ENCODE results near the gene ZNF689. TPM values are rescaled to one million over a fixed set of nuclear protein-coding genes. Genes with fewer than 3 reads are reported as not detected.

ZNF689 gene
- polyA plus RNA-seq, 1 donor: 14.0 TPM

DNA sequence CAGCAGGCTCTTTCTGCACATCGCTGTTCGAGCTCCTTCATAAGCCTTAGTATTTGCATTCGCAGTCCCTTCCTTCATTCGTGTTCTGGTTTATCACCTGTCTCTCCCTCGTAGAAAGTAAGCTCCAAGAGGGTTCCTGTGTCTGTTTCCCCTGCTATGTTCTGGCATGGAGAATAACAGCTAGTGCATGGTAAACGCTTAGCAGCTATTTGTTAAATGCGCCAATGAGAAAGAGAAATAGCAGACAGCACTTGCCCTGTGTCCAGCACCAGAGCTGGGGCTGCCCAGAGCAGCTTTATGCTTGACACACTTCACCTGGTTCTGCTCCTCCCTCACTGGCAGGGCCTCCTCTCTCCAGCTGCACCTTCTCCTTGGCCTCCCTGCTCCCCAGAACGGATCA, 44.2 kb downstream of the ZNF689 start:
- DNase-seq: no peak

DNA sequence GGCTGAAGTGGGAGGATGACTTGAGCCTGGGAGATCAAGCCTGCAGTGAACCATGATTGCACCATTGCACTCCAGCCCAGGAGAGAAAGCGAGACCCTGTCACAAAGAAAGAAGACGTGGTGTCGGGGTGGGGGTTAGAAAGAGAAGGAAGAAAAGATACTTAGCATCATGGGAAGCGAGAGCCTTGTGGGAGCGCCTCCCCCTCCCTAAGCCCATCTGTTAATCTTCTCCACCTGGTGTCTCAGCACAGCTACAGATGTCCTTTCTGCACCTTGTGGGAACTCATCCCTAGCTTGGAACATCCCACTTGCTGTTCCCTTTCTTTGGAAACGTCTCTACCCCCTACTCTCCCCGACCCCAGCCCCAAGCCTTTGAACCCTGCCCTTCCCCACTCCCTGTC, 44.7 kb downstream of the ZNF689 start:
- DNase-seq: no peak

DNA sequence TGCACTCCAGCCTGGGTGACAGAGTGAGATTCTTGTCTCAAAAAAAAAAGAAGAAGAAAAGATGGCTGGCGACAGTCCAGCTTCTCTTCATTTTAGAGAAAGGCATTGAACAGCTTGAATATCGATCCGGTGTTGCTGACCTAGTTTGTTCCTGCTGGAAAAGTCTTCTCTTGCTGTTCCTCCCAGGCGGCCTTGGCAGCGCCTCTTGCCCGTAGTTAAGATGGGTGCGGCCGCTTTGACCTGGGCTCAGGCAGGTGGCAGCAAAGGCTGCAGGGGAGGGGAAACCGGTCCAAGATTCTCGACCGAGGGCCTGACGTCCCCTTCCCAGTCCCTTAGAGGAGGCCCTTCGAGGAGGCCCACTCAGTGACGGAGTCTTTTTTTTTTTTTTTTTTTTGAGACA, 48.2 kb downstream of the ZNF689 start:
- DNase-seq: no peak

DNA sequence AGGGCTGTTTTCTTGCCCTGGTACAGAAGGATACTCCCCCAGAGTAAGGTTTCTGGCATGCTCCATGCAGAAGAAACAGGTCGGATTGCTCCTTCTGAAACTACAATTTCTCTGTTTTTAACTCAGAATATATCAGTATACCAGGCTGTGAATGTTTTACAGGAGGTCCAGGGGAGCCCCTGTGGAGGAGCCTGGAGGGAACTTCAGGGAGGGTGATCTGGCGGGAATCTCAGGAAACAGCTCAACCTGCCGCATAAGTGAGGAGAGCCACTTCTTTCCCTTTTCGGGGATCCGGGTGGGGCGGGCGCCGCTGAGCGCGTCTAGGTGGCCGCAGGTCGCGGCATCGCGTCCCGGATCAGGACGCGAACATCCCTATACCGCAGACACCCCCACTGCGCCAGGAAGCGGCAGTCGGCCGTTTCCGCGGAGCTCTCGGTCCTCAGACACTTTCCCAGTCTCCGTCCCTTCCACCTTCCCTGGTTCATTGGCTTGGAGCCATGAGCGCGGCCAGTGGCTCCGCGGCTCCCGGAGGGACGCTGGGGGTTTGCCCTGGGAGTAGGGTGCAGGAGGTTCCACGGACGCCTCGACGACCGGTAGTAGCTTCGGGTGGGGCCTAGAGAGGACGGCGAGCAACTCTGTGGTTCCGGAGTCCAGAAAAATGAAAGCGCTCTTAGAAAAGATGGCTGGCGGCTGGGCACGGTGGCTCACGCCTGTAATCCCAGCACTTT, 48.9 kb downstream of the ZNF689 start:
- DNase-seq: no peak

DNA sequence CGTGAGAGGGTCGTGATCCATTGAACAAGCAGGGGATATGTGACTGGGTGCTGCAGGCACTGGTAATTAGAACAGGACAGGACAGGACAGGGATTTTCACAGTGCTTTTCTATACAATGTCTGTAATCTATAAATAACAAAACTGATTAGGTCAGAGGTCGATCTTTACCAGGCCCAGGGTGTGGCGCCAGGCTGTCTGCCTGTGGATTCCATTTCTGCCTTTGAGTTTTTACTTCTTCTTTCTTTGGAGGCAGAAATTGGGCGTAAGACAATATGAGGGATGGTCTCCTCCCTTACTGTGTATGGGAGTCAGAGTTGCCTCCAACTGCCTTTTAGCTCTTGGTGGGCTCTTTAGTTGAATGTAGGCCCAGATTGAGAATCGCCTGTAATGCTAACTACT, 50.5 kb downstream of the ZNF689 start:
- DNase-seq: no peak

DNA sequence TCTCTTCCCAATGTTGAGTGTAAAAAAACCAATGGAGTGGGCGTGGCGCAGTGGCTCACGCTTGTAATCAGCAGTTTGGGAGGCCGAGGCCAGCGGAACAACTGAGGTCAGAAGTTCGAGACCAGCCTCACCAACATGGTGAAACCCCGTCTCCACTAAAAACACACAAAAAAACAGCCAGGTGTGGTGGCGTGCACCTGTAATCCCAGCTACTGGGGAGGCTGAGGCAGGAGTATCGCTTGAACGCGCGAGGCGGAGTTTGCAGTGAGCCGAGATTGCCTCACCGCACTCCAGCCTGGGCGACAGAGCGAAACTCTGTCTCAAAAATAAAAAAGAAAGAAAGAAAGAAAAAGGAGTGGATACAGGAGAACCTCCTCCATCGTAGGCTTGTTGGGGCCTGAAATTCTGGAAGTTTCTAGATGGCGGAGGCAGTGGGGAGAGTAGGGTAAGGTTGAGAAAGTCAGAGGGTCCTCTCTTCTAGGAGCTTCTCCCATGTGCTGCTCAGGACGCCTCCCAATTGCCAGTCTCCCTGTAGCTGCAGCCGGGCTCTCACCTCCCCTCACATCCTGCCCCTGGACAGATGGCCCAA, 51.3 kb downstream of the ZNF689 start:
- DNase-seq: no peak

DNA sequence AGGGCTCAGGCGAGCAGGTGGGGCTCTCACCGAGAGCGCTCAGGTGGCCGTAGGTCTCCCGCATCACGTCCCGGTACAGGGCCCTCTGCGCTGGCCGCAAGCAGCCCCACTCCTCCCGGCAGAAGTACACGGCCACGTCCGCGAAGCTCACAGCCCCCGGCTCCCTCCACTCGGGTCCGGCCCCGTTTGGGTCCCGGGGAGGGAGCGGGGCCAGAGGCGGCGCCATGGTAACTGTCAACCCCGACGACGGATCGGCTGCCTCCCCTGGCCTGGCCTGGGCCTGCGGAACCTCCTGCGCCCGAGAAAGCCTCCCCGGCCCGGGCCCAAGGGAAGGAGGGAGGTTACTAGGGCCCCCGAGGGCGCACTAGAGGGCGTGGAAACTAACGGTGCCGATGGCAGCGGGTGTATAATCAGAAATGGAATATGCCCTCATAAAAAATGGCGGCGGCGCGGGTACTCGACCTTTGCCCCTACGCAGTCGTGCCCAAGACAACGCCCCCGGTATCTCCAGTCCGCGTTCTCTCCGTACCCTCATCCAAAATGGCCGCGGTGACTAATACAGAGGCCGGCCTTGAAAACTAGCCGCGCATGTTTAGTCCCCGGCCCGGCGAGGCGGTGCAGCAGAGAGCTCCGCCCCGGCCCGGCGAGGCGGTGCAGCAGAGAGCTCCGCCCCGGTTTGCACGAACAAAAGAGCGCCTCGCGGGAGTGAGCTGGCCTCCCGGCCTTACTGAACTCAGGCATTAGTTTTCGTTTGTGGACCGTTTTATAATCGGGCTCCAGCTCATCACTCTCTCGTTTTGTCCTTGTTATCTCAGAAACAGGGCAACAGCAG, 52.0 kb downstream of the ZNF689 start, which contains the start of gene ZNF764:
TSS of gene ZNF764 (minus strand) at position 418 of the 832 bp plus-strand sequence. CDS start at position 226, 192 bp downstream.
- peak; percentile 97 for DNase-seq

DNA sequence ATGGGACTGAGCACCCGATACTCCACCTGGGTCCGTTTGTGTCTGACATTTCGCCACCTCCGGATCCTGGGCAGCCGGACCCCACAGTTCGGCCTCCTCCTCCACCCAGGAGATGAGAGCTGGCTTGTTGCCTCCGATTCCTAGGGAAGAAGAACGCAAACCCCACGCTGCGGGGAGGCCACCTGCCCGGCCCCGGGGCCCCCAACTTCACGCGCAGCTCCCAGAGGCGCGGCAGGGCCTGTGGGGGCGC, 52.6 kb downstream of the ZNF689 start:
- no peak for DNase-seq

DNA sequence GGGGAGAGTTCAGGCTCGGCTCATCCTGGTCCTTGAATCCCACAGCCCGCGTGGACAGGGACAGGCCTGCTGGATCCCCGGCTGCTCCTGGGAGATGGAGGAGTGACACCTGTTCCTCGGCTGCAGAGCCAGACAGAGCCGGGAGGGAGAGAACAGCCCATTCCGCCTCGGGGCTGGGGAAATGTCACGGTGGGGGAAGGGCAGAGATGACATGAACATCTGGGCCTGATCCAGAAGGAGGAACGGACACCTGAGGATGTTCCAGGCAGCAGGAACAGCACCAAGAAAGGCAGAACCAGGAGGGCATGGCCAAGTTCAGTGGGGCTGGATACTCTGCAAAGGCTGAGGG, 54.1 kb downstream of the ZNF689 start:
- no peak for DNase-seq

DNA sequence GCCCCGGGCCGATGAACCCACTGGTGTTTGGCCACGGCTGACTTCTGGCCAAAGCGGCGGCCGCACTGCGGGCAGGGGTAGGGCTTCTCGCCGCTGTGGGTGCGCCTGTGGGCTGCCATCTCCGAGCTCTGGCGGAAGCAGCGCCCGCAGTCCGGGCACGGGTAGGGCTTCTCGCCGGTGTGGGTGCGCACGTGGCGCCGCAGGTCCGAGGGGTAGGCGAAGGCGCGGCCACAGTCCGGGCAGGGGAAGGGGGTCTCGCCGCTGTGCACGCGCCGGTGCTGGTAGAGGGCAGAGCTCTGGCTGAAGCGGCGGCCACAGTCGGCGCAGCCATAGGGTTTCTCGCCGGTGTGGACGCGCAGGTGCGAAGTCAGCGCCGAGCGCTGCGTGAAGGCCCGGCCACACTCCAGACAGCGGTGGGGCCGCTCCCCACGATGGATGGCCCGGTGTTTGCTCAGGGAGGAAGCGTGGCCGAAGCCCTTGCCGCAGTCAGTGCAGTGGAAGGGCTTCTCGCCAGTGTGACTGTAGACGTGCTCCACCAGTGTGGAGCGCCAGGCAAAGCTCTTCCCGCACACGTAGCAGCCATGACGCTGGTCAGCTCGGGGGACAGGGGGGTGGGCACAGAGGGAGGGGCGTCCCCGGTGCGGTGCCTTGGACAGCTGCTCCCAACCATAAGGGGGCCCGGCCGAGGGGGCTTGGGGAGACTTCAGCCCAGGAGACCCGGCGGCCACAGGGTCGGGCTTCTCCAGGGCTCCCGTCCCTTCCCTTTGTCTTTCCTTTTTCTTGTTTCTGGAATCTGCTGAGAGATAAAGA, 54.7 kb downstream of the ZNF689 start:
- DNase-seq: no peak

DNA sequence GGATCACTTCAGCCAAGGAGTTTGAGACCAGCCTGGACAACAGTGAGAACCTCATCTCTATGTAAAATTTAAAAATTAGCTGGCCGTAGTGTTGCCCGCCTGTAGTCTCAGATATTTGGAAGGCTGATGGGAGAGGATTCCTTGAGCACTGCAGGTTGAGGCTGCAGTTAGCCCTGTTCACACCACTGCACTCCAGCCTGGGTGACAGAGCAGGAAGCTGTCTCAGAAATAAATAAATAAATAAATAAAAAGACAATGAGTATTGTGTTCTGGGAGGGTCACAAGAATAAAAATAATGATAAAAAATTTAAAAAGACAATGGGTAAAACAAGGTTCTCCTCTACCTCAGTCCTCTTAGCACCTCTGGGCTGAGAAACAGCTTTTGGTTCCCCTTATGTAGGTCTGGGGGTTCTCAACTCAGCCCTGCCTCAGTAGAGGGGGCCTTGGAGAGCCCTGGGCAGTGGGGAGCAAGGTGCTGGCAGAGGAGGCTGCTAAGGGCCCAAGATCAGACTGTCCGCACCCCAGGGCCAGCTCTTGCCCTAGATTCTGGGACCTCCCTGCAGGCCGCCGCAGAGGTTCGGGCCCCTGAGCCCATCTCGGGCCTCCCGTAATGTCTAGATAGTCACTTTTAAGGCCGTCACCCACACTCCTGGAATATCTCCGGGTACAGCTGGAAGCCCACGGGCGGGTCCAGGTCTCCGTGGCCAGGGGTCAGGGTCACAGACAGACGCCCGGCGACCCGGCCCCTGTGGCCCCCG, 55.5 kb downstream of the ZNF689 start:
- no peak for DNase-seq

DNA sequence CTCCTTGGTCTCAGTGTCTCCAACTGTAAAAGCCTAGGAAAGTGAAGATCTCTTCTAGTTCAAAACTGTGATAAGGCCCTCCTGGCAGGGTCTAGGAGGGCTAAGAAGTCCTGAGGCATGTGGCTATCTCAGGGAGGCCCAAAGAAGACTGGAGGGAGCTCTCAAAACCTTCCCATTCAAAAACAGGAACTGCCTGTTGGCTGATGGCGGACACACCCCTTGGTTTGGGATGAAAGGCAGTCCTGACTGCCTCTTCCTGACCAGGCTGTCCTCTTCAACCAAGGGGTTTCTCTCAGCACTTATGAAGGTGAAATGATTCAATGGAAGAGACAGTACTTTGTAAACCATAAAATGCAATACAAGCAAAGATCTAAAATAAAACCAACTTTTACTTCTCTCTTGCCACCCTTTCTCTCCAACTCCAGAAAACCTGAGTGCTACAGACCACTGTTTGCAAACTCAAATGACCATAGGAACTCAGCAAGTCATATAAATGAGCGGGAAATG, 56.7 kb downstream of the ZNF689 start:
- DNase-seq: no peak

DNA sequence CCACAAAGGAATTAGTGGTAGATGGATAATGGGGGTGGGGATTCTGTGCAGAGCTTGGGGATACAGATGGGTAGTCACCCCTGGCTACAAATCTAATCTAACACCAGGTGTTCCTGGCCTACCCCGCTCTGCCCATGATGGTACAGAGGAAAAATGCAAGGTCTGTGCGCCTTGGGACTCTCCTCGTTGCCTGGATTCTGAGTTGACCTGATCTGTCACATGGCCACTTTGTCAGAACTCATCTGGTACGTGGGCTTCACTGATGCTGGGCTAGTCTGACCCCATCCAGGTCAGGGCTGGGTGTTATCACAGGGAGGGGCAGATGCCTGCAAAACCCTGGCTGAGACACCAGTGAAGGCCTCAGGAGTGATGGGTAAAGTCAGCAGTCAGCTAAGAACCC, 57.2 kb downstream of the ZNF689 start:
- DNase-seq: no peak

Other genes with a start within 250 kb of the ZNF689 start
- 35.5 TPM for gene TBC1D10B, start 239.9 kb downstream of the ZNF689 start, polyA plus RNA-seq (ENCODE audit: insufficient read length)
- gene MYL11, start 235.6 kb downstream of the ZNF689 start, polyA plus RNA-seq (ENCODE audit: insufficient read length): 0.63 TPM
- 1.8 TPM for gene SEPTIN1, start 227.8 kb downstream of the ZNF689 start, polyA plus RNA-seq (ENCODE audit: insufficient read length)
- gene ZNF48, start 215.0 kb downstream of the ZNF689 start, polyA plus RNA-seq (ENCODE audit: insufficient read length): 12.4 TPM
- 4.5 TPM for gene ZNF771, start 202.8 kb downstream of the ZNF689 start, polyA plus RNA-seq (ENCODE audit: insufficient read length)
- gene DCTPP1, start 180.4 kb downstream of the ZNF689 start, polyA plus RNA-seq (ENCODE audit: insufficient read length): 43.9 TPM
- gene SEPHS2, start 164.5 kb downstream of the ZNF689 start, polyA plus RNA-seq (ENCODE audit: insufficient read length): 87.0 TPM
- gene ITGAL, start 137.6 kb downstream of the ZNF689 start, polyA plus RNA-seq (ENCODE audit: insufficient read length): 2.1 TPM
- 44.5 TPM for gene ZNF768, start 83.8 kb downstream of the ZNF689 start, polyA plus RNA-seq (ENCODE audit: insufficient read length)
- 9.4 TPM for gene ZNF747, start 75.5 kb downstream of the ZNF689 start, polyA plus RNA-seq (ENCODE audit: insufficient read length)
- gene ZNF764, start 52.0 kb downstream of the ZNF689 start, polyA plus RNA-seq (ENCODE audit: insufficient read length): 11.8 TPM
- gene ZNF688, start 38.7 kb downstream of the ZNF689 start, polyA plus RNA-seq (ENCODE audit: insufficient read length): 13.6 TPM
- gene ZNF785, start 24.7 kb downstream of the ZNF689 start, polyA plus RNA-seq (ENCODE audit: insufficient read length): 30.0 TPM
- 50.1 TPM for gene PRR14, start 40.6 kb upstream of the ZNF689 start, polyA plus RNA-seq (ENCODE audit: insufficient read length)
- gene FBRS, start 48.0 kb upstream of the ZNF689 start, polyA plus RNA-seq (ENCODE audit: insufficient read length): 57.7 TPM
- gene SRCAP, start 88.8 kb upstream of the ZNF689 start, polyA plus RNA-seq (ENCODE audit: insufficient read length): 37.1 TPM
- 39.8 TPM for gene PHKG2, start 138.0 kb upstream of the ZNF689 start, polyA plus RNA-seq (ENCODE audit: insufficient read length)
- 8.8 TPM for gene CFAP119, start 151.7 kb upstream of the ZNF689 start, polyA plus RNA-seq (ENCODE audit: insufficient read length)
- 121 TPM for gene RNF40, start 151.9 kb upstream of the ZNF689 start, polyA plus RNA-seq (ENCODE audit: insufficient read length)
- 27.6 TPM for gene ZNF629, start 176.8 kb upstream of the ZNF689 start, polyA plus RNA-seq (ENCODE audit: insufficient read length)

Data from left kidney (tissue), 2 donors.